Measurements from ENCODE around the gene BRSK2.
"Not testable (repeated sequence)": the region's sequence is repeated elsewhere in the genome, so short reads cannot be mapped to it uniquely, and the experiment has no call there.

BRSK2 gene

DNA sequence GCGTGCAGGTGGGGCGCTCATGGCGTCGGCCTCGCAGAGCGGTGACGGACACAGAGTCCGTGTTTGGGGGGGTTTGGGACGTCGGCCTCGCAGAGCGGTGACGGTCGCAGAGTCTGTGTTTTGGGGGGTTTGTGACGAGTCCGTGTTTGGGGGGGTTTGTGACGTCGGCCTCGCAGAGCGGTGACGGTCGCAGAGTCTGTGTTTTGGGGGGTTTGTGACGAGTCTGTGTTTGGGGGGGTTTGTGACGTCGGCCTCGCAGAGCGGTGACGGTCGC is 20.1 kb downstream of the BRSK2 start:
- not testable (repeated sequence) for DNase-seq (ENCODE audit: low spot score)

DNA sequence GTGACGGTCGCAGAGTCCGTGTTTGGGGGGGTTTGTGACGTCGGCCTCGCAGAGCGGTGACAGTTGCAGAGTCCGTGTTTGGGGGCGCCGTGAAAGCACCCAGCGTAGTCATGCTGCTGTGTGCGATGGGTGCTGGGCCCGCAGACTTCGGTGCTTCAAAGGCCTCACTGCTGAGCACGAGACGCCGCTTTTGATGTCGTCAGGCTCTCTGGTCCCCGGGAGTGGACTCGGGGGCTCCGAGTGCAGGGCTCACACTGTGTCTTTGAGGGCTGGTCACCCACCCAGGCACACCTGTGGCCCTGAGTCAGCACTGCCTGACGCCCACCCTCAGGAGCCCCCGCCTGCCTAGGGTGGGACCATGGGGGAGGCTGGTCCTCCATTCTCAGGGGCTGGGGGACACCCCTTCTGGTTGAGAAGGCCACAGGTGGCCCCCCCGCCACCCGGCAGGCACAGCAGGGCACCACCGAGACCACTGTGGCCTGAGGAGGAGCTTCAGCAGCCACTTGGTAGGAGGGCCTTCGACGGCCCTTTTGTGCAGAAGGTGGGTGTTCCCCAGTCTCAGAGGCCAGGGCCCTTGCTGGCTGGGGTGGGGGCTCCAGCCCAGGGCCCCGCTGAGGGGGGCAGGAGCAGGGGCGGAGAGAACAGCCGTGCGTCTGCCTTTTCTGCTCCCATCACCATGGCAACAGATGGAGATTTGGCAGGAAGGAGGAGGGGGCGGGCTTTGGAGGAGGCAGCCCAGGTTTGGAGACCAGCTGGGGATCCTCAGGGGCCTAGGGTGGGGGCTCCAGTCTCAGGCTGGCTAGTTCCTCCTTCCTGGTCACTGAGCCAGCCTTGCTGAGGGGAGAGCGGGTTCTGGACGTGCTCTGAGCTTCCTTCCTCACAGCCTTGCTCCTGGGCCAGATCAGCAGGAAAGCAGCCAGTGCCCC is 20.9 kb downstream of the BRSK2 start:
- no peak for DNase-seq (ENCODE audit: low spot score)

DNA sequence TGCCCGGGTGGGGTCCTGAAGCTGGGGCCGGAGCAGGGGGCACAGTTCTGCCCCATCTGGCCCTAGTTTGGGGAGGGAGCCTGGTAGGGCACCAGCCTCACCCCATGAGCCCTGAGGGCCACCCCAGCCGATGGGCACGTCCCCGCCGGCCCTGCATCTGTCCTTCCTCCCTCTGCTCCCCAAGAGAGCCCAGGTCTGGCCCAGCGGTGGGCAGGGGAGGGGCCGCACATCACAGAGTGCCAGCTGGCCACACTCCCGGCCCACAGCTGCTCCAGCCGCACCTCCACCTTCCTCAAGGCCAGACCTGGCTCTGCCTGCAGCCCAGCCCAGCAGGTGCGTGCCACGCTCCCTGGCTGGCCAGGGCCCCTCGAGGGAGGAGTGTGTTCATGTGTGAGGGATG is 21.6 kb downstream of the BRSK2 start:
- DNase-seq (ENCODE audit: low spot score) = no peak

DNA sequence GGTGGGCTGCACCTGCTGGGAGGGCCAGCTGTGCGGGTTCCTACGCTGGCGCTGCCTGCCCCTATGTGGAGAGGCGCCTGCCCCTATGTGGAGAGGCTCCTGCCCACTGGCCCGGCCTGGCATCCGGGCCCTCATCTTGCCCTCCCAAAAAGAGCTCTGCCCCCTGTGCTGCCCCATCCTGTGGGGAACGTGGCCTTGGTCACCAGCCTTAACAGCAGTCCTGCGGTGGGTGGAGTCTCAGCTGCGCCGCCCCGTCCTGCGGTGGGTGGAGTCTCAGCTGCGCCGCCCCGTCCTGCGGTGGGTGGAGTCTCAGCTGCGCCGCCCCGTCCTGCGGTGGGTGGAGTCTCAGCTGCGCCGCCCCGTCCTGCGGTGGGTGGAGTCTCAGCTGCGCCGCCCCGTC is 22.0 kb downstream of the BRSK2 start:
- not testable (repeated sequence) for DNase-seq (ENCODE audit: low spot score)

DNA sequence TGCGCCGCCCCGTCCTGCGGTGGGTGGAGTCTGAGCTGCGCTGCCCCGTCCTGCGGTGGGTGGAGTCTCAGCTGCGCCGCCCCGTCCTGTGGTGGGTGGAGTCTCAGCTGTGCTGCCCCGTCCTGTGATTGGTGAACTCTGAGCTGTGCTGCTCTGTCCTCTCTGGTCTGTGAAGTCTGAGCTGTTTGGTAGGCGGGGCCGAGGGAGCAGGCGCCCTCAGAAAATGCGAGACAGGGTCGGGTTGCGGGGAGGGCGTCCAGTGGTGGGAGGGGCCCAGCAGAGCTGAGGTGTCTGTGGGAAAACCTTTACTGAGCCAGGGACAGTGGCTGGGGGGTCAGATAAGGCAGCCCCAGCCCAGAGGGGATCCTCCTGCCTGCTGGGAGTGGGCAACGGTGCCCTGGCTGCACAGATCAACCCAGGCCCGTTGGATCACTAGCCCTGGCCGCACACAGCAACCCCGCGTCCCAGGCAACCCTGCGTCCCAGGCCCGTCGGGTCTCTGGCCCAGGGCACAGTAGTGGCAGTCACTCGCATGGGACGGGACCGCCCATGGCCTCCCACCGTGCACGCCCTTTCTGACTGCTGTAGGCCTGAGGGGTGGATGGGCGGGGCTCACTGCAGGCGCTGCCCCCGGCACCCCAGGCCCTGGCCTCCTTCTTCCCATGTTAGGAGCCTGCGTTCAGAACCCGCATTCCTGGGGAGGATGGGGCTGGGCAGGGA is 22.8 kb downstream of the BRSK2 start:
- DNase-seq (ENCODE audit: low spot score) = no peak

DNA sequence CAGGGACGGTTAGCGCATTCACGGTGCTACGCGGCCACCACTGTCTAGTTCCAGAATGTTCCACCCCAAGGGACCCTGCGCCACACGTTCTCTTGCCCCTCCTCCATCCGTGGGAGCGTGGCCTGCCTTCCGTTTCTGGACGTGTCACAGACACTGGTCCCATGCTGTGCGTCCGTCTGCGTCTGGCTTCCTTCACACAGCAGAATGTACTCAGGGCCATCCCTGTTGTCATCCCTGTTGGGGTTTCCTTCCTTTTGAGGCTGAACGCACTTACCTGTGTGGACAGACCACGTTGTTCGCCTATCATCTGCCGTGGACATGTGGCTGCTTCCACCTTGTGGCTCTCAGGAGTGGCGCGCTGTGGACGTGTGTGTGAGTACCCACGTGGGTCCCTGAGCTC is 24.9 kb downstream of the BRSK2 start:
- no peak for DNase-seq (ENCODE audit: low spot score)

DNA sequence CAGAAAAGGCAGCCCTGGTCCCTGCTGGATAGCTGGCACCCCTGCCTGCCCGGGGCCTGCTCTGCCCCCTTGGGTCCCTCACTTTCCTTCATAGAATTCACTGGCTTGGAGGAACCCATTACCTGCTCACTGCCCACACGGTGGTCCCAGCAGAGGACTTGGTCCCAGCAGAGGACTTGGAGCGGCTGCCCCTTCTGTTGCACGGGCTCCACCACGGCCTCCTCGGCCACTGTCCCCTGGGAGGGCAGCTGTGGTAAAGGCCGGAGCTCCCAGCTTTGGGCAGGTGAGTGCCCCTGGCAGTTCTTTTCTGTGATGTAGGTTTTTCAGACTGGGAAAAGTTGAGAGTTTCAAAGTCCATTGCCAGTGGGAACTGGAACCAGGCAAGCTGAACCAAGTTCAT is 25.9 kb downstream of the BRSK2 start:
- DNase-seq (ENCODE audit: low spot score) = no peak

DNA sequence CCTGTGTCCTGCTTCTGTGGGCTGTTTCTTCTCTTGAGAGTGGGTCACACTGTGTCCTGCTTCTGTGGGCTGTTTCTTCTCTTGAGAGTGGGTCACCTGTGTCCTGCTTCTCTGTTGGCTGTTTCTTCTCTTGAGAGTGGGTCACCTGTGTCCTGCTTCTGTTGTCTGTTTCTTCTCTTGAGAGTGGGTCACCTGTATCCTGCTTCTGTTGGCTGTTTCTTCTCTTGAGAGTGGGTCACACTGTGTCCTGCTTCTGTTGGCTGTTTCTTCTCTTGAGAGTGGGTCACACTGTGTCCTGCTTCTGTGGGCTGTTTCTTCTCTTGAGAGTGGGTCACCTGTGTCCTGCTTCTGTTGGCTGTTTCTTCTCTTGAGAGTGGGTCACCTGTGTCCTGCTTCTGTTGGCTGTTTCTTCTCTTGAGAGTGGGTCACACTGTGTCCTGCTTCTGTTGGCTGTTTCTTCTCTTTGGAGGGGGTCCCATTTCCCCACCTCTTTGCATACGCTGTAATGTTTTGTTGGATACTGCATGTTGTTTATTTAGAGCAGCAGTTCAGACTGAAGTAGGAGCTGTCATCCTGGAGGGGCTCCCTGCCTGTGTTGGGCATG is 28.6 kb downstream of the BRSK2 start:
- not testable (repeated sequence) for DNase-seq (ENCODE audit: low spot score)

DNA sequence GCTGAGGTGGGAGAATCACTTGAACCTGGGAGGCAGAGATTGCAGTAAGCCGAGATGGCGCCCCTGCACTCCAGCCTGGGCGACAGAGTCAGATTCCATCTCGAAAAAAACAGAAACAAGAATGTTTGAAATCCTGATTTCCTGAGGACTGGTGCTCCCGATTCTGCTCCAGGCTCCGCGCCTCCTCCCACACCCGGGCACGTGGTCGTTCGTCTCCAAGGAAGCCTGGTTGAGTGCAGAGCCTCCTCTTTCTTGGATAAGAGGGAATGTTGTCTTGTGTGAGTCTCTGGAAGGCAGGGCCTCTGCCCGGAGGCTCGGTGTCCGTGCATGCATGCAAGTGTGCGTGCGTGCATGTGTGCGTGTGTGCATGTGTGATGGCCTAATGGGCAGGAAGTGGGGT is 30.1 kb downstream of the BRSK2 start:
- no peak for DNase-seq (ENCODE audit: low spot score)

DNA sequence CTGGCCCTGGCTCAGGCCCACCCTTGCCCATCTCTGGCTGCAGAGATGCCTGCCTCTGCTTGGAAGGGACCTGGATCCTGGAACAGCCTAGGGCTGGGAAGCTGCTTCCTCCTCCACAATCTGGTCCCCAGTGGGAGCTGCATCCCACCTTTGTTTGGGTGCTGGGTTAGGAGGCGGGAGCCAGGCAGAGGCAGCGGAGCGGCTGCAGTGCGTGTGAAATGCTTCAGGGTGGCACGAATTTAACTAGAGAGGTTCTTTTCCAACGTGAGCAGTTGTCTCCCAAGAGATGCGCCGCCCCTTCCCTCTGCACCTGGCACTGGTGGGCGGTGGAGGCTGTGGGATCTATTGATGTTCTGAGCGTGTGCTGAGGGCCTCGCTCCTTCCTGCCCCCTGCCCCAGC is 31.6 kb downstream of the BRSK2 start:
- DNase-seq (ENCODE audit: low spot score) = no peak

DNA sequence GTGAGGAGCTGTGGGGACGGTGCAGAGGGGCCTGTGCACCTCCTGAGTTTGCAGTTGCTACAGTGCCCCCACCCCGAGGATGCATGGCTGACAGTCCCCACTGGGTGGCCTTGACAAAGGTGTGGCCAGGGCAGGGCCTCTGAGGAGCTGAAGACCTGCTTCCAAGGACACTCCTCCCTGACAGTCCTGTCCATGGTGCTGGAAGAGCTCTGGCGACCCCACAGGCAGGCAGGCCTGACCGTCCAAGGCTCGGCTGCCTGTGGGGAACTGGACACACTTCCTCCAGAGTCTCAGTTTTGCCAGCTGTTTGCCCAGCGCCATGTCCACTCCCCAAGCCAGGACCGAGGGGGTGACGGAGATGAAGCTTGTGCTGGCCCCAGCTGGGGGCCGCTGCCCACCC is 32.7 kb downstream of the BRSK2 start:
- DNase-seq (ENCODE audit: low spot score) = no peak

DNA sequence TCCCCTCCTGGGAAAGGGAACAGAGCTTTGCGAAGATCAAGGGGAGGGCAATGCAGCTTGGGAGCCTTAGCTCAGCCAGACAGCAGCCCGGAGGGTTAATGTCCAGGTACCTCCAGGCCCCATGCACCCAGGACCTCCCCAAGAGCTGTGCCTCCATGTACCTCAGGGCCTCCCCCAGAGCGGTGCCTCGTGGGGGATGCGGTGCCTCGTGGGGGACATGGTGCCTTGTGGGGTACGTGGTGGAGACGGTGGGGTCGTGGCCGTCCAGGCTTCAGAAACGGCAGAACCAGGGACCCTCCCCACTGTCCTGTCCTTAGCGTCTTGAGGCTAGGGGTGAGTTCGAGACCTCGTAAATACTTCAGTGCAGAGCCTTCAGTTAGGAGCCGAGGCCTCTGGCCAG is 33.2 kb downstream of the BRSK2 start:
- no peak for DNase-seq (ENCODE audit: low spot score)

DNA sequence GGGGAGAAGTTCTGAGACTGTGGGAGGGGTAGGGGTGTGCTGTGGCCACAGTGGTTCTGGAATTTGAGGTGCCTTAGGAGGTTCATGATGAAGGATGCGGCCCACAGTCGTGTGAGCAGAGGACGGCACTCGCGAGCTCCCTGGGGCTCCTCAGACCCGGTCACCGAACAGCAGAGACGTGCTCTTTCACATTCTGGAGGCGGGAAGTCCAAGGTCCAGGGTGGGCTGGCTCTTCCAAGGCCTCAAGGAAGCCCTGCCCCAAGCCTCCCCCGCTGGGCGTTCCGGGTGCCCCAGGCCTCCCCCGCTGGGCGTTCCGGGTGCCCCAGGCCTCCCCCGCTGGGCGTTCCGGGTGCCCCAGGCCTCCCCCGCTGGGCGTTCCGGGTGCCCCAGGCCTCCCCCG is 33.7 kb downstream of the BRSK2 start:
- DNase-seq (ENCODE audit: low spot score) = not testable (repeated sequence)

DNA sequence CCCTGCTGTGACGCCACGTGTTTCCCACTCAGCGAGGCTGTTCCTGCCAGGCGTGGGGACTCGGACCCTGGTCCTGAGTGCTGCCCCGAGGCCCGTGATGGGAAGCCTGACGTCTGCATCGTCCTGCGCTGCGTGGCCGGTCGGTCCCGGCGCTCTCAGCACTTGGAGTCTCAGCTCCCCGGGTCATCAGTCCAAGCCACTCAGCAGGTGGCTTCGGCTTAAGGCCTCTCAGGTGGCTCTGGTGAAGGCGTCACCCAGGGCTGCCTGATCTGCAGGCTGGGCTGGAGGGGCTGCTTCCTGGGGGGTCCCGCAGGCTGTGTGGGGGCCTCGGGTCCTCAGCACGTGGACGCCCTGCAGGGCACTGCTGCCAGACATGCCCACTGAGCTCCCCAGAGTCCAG is 35.3 kb downstream of the BRSK2 start:
- DNase-seq (ENCODE audit: low spot score) = no peak

DNA sequence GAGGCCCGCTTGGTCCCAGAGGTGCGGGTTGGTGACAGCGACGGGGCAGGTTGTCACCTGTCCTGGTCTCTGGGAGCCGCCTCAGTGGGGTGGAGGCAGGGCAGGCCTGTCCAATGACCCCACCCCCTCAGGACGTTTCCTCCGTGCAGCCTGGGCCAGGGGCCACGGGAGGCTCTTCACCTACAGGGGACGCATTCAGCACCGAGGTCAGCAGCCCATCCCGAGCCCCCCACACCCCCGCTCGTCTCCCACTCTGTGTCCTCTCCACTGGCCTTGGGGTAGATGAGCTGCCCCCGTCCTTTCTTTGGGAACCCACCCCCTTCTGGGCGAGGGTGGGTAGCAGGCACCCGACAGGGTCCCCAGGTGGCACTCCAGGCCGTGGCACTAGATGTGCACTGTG is 35.7 kb downstream of the BRSK2 start:
- DNase-seq (ENCODE audit: low spot score) = no peak

DNA sequence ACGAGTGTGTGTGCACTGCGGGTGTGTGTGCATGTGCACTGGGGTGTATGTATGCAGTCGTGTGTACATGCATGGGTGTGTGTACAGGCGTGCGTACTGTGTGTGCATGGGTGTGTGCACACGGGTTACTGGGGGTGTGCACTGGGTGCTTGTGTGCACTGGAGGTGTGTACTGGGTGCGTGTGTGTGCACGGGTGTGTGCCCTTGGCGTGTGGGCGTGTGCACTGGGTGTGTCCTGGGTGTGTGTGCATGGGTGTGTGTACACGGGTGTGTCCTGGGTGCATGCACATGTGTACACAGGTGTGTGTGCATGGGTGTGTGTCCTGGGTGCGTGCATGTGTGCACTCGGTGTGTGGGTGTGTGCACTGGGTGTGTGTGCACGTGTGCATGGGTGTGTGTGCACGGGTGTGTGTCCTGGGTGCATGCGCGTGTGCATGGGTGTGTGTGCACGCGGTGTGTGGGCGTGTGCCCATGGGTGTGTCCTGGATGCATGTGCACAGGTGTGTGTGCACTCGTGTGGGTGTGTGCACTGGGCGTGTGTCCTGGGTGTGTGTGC is 39.1 kb downstream of the BRSK2 start:
- DNase-seq (ENCODE audit: low spot score) = no peak

DNA sequence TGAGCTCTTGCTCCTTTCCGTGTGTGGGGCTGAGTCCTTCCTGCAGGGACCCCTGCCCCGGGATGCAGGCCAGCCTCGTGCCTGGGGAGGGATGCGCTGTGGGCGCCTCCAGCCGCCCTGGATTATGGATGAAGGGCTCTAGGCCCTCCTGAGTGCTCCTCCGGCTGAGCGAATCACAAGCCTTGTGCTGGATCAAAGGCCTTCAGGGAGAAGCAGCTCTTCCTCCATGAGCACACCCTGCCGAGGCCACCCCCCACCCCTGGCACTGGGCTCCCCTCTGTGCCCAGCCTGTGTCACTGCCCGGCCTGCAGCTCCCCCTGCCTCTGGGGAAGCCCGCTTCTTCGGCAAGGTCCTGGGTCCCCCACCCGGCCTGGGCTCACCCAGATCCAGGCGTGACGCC is 43.8 kb downstream of the BRSK2 start:
- DNase-seq (ENCODE audit: low spot score) = no peak

DNA sequence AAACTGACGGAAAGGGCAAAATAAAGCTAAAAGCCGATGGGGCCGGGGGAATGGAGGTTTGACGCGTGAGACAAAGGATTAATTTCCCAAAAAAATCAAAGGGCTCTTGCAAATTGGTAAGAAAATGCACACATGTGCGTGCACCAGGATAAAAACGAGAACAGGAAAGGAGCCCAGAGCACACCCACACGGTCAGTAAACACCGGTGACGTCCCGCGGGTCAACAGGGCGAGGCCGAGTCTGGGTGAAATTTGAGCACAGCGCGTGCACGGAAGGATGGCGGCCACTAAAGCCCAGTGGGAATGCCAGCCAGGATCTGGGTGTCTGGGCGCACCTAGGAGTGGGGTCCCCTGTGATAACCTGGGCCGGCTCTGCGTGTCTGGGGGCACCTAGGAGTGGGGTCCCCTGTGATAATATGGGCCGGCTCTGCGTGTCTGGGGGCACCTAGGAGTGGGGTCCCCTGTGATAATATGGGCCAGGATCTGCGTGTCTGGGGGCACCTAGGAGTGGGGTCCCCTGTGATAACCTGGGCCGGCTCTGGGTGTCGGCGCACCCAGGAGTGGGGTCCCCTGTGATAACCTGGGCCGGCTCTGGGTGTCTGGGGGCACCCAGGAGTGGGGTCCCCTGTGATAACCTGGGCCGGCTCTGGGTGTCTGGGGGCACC is 44.4 kb downstream of the BRSK2 start:
- no peak for DNase-seq (ENCODE audit: low spot score)

DNA sequence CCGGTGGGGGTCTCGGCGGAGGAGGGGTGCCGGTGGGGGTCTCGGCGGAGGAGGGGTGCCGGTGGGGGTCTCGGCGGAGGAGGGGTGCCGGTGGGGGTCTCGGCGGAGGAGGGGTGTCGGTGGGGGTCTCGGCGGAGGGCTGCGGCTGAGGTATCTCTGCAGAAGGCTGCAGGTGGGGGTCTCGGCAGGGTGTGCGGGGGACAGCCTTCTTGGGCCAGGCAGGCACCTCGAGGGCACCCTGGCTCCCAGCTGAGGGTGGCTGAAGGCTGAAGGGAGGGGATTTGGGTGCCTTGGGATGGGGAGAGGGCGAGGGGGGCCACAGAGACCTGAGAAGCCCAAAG is 45.7 kb downstream of the BRSK2 start:
- not testable (repeated sequence) for DNase-seq (ENCODE audit: low spot score)

DNA sequence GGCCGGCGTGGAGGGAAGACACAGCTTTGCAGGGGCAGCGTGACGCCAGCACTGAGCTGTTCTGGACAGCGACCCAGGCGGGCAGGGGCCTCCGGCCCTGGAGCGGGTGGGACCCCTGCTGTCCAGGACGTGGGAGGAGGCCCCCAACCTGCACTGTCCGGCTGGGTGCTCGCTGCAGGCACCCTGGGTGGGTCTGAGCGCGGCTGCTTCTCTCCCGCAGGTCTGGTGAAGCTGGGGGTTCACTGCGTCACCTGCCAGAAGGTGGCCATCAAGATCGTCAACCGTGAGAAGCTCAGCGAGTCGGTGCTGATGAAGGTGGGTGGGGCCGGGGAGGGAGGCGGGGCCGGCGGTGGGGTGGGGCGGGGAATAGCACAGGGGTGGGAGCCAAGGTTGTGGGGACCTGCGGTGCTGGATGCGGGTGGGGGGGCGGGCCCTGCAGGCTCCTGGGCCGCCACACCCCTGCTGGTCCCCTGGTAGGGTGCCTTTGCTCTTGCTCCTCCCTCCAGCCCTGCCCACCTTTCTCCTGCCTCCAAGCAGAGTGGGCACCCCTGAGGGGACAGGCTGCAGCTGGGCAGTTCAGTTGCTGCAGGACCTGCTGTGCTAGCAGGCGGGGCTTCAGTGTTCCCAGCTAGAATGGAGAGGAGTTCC is 46.2 kb downstream of the BRSK2 start:
- DNase-seq (ENCODE audit: low spot score) = no peak

DNA sequence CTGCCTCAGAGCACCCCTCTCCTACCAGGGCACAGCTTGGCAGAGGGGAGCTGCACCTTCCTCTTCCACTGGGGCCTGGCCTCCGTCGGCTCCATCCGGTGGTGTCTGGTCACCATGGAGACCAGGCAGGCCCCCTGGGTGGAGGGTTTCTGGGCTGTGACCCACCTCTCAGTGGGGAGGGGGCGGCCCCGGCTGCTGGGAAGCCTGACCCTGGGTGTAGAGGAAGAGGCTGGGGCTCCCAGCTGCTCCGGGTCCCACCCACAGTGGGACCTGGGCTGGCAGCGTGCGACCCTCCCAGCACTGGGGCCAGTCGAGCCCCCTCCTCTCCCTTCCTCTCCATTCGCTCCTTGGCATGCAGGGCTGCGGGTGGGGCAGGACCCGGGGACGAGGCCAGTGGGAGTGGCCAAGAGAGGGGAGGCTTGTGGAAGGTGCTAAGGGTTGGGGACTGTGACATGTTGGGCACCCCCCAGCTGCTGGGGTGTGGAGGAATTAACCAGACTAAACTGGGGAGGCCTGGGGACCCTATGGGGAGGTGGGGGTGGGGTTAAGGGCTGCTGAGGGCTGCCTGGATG is 46.8 kb downstream of the BRSK2 start:
- no peak for DNase-seq (ENCODE audit: low spot score)

DNA sequence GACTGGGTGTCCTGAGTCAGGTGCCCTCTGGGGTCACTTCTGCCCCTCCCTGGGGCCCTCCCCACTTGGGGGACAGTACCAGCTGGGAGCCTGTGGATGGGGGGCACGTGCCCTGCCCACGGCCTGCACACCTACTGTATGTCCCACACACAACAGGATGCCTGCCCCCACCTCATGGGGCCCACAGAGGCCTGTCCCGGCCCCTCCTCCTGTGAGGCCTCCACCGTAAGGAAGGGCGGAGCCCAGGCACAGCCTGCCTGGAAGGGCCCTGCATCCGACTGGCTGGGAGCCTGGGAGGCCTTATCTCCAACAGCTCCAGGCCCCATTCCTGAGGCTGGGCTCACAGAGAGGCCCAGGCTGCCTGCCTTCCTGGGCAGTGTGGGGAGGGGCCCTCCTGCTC is 47.8 kb downstream of the BRSK2 start:
- peak; percentile 60 for DNase-seq (ENCODE audit: low spot score)
